ENCODE results near the gene RBM26. TPM values are rescaled to one million over a fixed set of nuclear protein-coding genes. Genes with fewer than 3 reads are reported as not detected.

RBM26 gene
- total RNA-seq, 1 donor from 2014 or later: 14.7 TPM

GRCh38 chr13:79338343-79338742 is 67.7 kb downstream of the RBM26 start:
- DNase-seq (ENCODE audit: low read depth in 2 of 2): no peak

DNA sequence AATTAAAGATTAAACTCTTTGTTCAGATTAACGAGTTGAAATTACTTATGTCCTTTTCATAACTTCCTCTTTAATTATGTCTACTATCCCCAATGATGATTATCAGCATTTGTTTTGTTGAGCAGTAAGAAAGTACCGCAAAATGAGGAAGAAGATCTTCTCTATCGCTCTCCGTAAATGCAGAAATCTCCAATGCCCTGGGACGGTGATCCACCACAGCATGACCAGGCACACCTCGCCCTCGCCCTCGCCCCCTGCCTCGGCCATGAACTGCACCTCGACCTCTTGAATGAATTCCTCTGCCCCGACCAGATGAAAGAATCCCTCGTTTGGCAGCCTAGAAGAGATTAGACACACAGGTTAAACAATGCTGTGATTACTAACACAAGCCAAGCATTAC is 69.1 kb downstream of the RBM26 start:
- DNase-seq (ENCODE audit: low read depth in 2 of 2): no peak

DNA sequence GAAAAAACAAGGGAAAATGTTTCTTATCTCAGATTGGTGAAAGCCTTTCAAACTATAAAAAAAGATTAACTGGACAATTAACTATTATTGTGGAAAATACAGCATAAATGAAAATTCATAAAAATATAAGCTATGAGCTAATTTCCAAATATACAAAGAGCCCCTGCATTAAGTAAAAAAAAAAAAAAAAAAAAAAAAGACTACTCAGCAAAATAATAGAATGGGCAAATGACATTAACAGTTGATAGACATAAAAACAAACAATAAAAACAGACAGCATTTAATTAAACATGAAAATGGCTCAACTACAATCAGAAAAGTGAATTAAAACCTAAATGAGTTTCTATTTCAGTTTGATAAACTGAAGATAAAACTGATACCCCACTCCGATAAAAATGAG is 77.5 kb downstream of the RBM26 start:
- DNase-seq (ENCODE audit: low read depth in 2 of 2): no peak

DNA sequence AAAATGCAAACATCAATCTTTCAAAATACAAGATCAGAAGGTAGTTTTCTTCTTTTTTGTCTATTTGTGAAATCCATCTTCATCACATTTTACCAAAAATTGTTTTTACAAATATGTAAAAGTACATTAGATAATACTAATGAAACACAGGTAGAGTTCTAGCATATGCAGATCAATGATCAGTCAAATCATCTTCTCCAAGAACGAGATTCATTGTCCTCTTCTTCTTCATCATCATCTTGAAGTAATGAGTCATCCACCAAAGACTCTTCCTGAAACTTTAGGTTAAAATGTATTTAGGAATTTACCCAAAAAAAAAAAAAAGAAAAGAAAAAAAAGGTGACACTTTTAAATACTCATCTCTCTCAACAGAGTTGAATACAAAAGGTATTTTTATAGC is 85.6 kb downstream of the RBM26 start:
- DNase-seq (ENCODE audit: low read depth in 2 of 2): no peak

GRCh38 chr13:79318664-79319063 is 87.4 kb downstream of the RBM26 start:
- no peak for DNase-seq (ENCODE audit: low read depth in 2 of 2)

- DNase-seq (ENCODE audit: low read depth in 2 of 2): no peak
These were observed 88.2 kb downstream of the RBM26 start for GRCh38 chr13:79317856-79318255.

- no peak for DNase-seq (ENCODE audit: low read depth in 2 of 2)
These were observed 91.4 kb downstream of the RBM26 start for GRCh38 chr13:79314652-79315051.

DNA sequence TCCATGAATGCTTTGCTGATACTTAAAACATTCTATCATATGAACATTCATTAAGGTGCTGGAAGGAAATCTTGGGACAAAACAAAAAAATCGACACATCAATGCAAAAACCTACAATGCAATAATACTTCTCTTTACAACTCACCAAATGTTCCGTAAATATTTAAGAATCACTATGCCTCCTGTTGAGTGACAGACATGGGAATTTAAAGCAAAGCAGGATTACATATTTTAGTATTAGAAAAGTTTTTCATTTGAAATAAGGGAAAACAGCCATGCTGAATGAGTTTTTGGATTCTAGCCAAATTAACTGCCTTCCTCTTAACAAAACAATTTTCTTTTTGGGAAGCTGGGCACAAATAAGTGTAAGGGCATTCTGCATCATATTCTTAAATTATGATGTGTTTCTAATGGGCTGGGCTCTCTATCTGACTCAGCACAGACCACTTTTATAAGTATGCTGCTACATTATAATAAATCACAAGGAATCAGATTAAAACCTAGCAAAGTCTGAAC is 93.7 kb downstream of the RBM26 start:
- peak; percentile 26 to 51 for DNase-seq (ENCODE audit: low read depth in 2 of 2)

DNA sequence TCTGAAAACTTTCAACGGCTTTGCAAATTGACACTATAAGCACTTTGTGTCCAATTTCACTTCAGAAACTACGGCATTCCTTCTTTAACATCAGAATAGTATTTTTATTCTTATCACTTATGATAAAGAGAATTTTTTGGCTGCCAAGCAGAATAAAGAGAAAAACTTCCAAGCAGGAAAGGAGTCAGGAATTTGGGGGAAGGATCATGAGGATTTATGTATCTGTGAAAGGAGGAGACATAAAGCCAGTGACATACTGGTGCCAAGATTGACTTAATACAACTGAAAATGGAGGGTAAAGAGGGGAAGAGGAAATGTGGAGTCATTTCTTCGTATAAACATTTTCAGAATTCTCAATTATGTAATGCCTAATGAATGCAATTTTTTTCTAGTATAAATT is 94.7 kb downstream of the RBM26 start:
- peak; percentile 14 to 82 for DNase-seq (ENCODE audit: low read depth in 2 of 2)

DNA sequence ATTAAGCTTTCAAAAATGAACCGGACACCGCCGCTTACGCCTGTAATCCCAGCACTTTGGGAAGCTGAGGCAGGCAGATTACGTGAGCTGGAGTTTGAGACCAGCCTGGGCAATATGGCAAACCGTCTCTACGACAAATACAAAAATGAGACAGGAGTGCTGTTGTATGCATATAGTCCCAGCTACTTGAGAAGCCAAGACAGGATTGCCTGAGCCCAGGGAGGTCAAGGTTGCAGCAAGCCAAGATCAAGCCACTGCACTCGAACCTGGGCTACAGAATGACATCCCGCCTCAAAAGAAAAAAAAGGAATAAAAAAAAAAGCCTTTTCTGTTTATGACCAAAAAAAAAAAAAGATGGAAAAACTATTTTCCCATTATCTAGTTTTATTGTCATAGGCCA is 96.4 kb downstream of the RBM26 start:
- no peak for DNase-seq (ENCODE audit: low read depth in 2 of 2)

DNA sequence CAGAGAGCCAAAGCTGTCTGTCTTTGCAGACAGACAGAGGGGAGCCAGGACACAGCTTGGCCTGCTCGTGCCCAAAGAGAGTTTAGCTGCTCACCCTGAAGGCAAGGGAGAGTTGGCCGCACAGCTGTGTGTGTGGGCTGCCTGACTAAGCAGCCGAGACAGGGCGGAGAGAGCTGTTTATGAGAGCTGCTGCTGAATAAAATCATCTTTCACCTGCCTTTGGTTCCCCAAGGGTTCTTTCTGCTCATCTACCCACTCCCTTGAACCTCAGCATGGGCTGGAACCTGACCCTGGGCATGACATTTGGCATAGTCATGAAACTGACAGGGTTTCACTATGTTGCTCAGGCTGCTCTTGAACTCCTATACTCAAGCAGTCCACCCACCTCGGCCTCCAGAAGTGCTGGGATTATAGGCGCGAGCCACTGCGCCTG is 98.2 kb downstream of the RBM26 start:
- DNase-seq (ENCODE audit: low read depth in 2 of 2): peak in 1 of 2 donors; percentile 3

DNA sequence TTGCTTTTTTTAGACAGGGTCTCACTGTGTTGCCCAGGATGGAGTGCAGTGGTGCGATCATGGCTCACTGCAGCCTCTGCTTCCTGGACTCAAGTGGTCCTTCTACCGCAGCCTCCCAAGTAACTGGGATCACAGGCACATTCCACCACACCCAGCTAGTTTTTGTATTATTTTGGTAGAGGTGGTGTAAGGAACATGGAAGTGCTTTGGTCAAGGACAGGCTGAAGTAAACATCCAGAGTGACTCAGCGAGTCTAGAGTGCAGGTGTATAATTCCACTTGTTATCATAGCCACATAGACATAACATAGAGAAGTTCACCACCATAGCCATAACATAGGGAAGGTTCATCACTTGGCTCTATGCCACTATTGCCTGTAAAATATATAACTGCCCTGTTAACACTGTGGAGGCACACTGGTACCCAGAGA is 98.6 kb downstream of the RBM26 start:
- peak in 1 of 2 donors; percentile 1 for DNase-seq (ENCODE audit: low read depth in 2 of 2)

- DNase-seq (ENCODE audit: low read depth in 2 of 2): no peak
These were observed 99.4 kb downstream of the RBM26 start for GRCh38 chr13:79306650-79307049.

DNA sequence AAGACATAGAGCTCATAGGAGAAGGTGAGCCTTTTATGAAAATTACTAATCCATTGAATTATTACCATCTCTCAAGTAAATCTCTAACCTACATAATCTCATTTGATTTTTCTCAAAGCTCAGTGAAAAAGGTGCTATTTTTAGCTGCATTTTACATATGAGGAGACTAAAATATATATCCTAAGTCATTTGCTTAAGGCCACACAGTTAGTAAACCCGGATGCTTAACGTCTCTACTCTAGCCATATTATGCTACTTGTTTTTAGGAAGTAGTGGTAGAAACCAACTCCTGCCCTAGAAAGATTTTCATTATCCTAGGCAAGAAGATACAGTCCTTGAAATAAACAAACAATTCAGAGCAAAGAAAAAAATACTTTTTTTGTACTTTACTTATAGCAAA is 108.9 kb downstream of the RBM26 start:
- DNase-seq (ENCODE audit: low read depth in 2 of 2): no peak

DNA sequence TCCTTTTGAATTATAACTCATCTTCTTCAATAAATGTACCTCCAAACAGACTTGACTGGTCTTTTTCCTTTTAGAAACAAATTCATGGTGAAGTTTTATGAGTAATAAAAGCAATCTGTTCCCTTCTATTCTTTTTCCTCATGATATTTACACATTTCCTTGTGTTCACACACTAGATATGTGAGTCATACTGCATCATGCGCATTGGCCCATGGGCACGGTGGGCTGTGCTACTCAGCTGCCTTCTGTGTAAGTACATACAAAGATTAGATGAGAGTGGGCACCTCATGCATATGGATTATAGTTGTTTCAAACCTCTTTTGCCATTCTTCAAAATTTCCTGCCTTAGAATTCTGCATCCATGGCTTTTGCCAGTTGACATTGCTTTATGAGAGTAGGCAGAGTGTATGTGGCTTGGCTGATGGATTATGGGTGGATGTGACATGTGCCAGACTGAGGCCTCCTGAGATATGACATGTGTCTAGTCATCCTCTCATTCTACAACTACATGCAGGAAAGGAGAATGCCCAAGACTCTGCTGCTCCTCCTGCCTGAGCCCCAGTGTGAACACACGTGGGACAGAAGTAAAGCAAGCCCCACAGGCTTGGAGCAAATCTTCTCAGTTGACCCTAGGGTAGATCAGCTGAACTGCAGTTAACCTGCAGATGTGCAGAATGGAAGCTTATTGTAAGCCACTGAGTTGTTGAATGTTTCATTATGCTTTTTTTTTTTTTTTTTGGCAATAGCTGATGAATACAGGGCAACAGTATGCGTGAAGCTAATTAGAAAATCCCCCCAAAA is 109.9 kb downstream of the RBM26 start:
- DNase-seq (ENCODE audit: low read depth in 2 of 2): peak in 1 of 2 donors; percentile 48

- DNase-seq (ENCODE audit: low read depth in 2 of 2): no peak
These were observed 115.3 kb downstream of the RBM26 start for GRCh38 chr13:79290595-79291244.

GRCh38 chr13:79289571-79289970 is 116.5 kb downstream of the RBM26 start:
- DNase-seq (ENCODE audit: low read depth in 2 of 2): no peak

- DNase-seq (ENCODE audit: low read depth in 2 of 2): no peak
These were observed 117.9 kb downstream of the RBM26 start for GRCh38 chr13:79287939-79288795.

DNA sequence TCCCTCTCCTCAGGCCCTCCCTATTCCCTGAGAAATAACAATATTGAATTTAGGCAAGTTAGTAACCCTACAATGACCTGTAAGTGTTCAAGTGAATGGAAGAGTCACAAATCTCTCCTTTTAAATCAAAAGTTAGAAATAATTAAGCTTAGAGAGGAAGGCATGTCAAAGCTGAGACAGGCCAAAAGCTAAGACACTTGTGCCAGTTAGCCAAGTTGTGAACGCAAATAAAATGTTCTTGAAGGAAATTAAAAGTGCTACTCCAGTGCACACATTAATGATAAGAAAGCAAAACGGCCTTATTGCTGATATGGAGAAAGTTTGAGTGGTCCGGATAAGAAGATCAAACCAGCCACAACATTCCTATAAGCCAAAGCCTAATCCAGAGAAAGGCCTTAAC is 120.9 kb downstream of the RBM26 start:
- DNase-seq (ENCODE audit: low read depth in 2 of 2): no peak

- no peak for DNase-seq (ENCODE audit: low read depth in 2 of 2)
These were observed 122.3 kb downstream of the RBM26 start for GRCh38 chr13:79283742-79284141.

- no peak for DNase-seq (ENCODE audit: low read depth in 2 of 2)
These were observed 123.1 kb downstream of the RBM26 start for GRCh38 chr13:79282976-79283375.

GRCh38 chr13:79282508-79282907 is 123.5 kb downstream of the RBM26 start:
- DNase-seq (ENCODE audit: low read depth in 2 of 2): no peak

Measured in lung microvascular endothelial cell (primary cell).